Measurements from ENCODE around the gene FKRP.

The FKRP gene

DNA sequence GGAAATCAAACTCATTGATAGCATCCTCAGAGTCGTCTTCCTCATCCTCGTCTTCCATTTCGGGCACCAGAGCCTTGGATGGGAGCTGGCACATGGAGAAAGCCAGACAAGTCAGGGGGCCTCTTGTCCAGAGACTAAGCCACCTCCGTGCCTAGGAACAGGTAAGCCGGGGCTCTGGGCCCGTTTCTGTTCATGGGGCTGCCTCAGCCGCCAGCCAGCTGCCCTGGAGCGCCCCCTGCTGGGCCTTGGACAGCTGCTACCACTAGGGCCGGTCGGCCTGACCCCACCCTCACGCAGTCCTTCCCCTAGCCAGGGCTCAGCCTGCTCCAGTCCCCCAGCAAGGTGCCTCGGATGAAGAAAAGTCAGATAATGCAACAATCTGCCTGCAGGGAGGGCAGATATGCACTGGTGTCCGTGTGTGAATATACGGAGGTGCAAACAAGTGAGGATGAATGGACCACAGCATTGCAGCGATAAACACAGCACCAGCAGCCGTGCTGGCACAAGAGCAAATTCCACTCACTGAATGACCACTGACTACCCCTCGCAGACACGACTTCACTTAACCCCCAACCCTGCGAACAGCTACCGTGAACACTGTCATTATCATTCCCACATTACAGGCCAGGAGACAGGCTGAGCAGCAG lies 17.0 kb upstream of the FKRP start:
- intact Hi-C loops (cut with DNase I): loop anchor here (5.0 kb wide), 1 partner anchor 117 kb away; no protein-coding TSS in a partner anchor
- peak in 41 of 42 donors; percentile 56 to 90 (median 78) for DNase-seq

DNA sequence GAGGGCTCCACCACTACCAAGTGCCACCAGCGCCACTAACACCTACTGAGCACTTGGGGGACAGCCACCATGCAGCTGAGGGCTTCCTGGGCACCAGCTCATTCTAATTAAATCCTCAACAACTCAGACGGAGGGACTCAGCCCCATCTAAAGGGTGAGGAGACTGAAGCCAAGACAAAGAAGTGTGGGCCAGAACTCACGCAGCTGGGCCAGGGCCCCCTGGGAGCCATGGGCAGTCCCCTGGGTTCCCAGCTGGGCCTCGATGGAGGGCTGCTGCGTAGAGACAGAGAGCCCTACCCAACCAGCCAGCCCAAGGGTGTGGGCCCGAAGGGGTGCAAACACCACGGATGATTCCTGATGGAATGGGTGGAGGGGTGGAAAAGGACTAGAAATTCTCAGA lies 16.2 kb upstream of the FKRP start:
- no peak for DNase-seq
- intact Hi-C loops (cut with DNase I): loop anchor here (5.0 kb wide), 1 partner anchor 117 kb away; no protein-coding TSS in a partner anchor

DNA sequence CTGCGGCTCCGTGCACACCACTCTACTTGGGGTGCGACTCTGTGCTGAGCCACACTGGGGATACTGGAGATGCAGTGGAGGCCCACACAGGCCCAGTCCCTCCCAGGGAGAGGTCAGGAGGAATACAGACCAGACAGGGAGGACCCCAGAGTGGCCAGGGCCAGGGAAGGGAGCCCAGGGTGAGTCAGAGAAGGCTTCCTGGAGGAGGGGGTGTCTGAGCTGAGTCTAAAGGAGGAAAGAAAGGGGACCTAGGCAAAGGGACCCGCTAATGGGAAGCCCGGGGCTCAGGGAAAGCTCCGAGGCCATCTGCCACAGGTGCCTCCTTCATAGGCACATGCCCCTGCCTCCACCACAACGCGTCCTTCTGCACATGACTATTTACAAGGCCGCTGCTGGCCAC lies 15.7 kb upstream of the FKRP start:
- no peak for DNase-seq
- intact Hi-C loops (cut with DNase I): no loop called here

DNA sequence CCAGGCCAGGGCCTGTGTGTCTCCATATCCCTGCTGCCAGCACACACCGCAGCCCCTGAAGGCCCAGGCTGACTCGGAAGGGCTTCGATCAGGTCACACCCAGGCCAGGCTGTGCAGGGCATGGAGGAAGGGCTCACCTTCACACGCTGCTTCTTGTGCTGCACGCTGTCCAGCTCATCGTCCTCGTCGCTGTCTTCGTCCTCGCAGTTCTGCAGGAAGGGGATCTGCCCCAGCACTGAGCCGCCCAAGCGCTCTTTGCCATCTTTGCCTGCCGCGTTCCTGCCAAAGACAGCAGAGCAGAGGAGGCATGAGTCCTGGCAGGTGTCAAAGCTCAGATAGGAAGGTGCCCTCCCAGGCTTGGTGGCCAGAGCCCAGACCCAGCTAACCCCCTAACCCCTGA lies 15.3 kb upstream of the FKRP start:
- no peak for DNase-seq
- intact Hi-C loops (cut with DNase I): no loop called here

DNA sequence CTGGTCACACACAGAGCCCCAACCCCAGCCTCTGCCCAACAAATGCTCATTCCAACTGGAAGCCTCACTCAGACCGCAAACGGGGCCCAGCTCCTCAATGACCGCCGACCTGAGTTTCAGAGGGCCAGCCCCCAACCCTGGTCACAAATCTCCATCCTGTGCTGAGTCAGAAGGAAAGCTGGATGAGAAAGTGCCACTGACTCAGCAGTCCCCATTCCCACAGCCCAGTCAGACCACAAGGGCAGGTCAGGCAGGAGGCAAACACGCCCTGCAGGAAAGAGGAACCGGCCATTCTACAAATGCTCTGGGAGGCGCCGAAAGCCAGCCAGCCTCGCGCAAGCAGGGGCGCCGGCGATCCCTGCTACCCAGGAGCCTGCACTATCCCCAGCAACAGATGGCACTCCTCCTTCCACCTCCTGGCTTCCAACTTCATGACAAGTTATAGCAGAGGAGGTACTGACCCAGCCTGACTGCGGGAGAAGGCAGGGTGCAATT lies 14.8 kb upstream of the FKRP start:
- DNase-seq: peak in 2 of 42 donors; percentile 6 to 43
- intact Hi-C loops (cut with DNase I): no loop called here

DNA sequence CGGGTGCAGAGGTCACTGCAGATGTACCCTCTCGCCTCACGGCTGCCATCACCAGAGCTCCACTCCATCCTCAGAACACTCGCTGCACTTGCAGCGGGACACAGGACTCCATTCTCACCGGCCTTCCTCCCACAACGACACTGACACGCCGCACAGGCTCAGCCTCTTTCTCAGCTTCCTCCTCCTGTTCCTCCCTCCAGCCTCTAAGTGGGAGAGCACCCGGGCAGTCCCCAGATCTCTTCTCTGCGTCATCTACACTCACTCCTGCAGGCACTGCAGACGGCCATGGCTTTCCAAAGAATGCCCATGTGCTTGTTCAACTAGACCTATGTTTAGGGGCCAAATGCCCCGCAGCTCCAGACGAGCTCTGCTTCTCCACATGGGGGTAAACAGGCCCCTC lies 14.3 kb upstream of the FKRP start:
- DNase-seq: peak in 7 of 42 donors; percentile 18 to 69 (median 49)
- intact Hi-C loops (cut with DNase I): no loop called here

DNA sequence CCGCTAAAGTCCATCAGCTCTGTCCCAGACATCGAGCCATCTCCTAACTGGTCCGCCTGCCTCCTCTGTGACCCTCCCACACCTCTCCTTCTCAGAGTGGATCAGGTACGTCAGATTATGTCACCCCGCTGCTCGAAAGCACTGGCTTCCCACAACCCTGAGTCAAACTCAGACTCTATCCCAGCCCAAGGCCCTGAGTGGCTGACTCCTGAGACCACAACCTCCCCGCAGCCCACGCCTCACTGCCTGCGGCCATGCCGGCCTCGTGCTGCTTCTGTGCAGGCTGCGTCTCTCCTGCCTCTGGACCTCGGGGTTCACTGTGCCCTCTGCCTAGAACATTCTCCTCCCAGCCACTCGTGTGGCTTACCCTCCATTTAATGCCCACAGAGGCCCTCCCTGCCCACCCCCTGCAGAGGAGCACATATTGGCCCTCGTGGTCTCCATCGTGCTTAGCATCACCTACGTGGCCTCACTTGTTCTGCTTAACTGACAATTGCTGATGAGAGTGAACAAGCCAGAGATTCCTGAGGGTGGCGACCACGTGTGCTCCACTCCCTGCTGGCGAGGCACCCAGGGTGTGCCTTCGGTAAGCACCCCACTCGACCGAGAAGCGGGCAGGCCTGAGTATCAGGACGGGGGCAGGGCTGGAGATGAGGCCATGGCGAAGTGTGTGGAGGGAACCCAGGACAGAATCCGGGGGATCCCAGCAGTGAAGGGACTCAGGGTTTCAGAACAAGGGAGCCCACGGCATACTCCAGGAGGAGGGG lies 13.5 kb upstream of the FKRP start:
- peak in 19 of 42 donors; percentile 15 to 74 (median 55) for DNase-seq
- intact Hi-C loops (cut with DNase I): no loop called here

DNA sequence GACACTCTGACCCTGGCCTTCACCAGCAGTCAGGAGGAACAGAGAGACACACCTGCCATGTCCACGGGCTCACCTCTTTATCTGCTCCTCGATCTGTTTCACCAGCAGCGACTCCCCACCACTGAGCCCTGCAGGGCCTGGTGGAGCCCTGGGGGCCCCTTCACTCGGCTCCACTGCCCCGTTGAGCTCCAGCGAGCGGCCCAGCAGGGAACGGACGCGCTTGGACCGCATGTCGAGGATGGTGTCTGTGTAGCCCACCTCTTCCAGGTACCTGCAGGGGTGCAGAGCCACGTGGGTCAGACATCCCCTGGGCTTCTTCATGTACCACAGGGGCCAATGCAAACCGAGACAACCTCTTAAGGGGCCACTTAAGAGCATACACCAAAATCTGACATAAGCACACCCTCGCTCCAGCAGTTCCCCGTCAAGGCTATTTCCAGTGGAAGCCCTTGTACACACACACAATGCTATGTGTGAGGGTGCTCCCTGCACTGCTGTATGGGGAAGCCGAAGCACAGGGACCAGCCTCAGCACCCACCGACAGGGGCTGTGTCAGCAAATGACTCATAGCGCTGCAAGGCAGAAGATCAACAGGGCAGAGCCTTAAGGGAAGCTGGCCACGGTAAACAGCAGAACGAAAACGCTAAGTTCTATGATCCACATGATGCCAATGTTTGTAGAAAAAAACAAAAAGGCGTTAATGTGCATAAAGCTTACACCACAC lies 12.7 kb upstream of the FKRP start:
- intact Hi-C loops (cut with DNase I): no loop called here
- peak in 4 of 42 donors; percentile 14 to 54 (median 43) for DNase-seq

DNA sequence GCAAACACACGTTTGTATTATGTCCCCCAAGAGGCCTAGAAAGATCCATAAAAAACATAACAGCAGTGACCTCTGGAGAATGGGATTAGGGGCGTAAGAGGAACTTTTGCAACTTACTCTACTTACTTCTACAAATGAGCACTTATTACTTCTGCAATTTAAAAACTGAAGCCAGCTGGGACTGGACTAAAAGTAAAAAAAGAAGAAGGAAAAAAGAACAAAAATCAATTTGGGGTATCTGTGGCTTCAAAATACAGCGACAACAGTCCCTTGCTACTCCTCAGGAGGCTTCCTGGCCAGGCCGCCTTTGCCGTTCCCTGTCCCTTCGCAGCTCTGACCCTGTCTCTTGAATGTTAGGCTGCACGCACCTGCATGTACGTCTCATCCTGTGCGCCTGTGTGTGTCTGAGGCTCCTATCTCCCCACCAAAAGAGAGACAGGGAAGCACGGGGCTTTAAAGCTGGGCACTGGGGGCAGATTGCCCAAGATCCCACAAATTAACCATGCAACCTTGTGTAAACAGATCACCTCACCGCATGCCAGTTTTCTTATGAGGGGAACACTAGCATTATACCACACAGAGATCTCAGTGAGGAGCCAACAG lies 12.1 kb upstream of the FKRP start:
- intact Hi-C loops (cut with DNase I): no loop called here
- no peak for DNase-seq

DNA sequence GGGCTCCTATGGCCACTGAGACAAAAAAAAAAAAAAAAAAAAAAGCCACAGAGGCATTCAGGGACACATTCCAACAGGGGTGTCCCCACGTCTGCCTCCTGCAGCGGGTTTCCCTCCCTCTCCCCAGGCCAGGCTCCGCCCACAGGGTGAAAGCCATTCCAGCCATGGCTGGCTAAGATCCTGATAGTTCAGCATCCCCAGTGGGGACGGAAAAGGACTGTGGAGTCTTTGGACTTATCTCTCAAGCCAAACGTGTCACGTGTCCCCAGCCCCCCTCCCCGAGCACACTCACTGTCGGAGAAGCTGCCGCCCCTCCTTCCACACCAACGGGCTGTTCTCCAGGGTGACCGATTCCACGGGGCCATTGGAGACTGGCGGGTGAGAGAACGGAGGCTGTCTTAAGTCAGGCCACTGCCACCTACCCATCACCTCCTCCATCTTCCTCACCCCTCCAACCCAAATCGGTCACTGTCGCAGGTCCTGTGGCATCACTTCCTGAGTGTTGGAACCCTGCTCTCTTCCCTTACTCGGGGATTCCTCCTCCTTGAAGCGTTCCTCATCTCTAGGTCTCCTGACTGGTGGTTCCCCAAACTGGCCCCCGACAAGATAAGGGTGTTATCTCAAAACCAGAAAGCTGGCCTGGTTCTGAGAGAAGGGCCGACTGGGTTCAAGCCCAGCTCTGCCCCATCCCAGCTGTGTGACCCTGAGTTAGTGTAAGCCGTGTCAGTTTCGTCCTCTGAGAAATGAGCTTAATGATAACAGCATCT lies 9.1 kb upstream of the FKRP start:
- peak in 5 of 42 donors; percentile 11 to 75 (median 46) for DNase-seq

DNA sequence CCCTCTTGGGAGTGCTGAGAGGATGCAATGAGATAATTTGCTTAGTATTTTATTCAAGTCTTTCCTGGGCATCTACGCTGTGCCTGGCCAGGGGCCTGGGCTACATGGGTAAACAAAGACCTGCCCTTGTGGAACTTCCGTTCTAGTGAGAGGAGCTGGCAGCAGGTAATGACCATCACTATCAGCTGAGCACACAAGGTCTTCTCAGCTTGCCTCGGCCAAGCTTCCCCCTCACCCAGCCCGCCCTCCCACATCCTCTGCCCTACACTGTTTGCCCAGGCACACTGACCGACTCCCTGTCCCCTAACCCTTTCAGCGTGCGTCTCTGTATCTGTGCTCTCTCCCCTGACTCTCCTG lies 8.6 kb upstream of the FKRP start:
- no peak for DNase-seq
- intact Hi-C loops (cut with DNase I): no loop called here

More for the DNA sequence above, 9.1 kb upstream of the FKRP start:
- intact Hi-C loops (cut with DNase I): no loop called here

GRCh38 chr19:46737761-46738171 lies 8.1 kb upstream of the FKRP start:
- intact Hi-C loops (cut with DNase I): no loop called here
- peak in 21 of 42 donors; percentile 29 to 77 (median 64) for DNase-seq

DNA sequence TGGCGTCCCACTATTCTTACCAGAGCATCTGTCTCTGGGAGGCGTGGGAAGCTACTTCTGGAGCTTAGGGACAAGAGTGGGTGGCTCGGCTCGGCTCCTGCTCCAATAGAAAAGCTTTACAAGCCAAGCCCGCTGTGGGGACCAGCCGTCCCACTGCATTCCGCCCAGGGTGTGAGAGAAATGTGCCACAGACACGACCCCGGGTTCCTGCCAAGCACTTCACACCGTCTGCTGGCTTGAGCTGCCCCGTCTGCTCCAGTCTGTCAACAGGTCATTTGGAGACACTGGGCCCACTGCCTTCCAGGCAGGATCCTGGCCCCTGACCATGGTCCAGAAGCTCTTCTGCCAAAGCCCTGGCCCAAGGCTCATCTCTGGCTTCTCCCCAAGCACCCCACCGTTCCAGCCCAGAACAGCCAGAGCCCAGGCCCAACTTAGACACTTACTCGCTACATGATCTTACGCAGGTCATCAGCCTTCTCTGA lies 6.5 kb upstream of the FKRP start:
- DNase-seq: peak in 38 of 42 donors; percentile 49 to 94 (median 76)
- intact Hi-C loops (cut with DNase I): no loop called here

GRCh38 chr19:46741447-46741846 lies 4.4 kb upstream of the FKRP start:
- DNase-seq: peak in 29 of 42 donors; percentile 47 to 87 (median 66)
- intact Hi-C loops (cut with DNase I): no loop called here

DNA sequence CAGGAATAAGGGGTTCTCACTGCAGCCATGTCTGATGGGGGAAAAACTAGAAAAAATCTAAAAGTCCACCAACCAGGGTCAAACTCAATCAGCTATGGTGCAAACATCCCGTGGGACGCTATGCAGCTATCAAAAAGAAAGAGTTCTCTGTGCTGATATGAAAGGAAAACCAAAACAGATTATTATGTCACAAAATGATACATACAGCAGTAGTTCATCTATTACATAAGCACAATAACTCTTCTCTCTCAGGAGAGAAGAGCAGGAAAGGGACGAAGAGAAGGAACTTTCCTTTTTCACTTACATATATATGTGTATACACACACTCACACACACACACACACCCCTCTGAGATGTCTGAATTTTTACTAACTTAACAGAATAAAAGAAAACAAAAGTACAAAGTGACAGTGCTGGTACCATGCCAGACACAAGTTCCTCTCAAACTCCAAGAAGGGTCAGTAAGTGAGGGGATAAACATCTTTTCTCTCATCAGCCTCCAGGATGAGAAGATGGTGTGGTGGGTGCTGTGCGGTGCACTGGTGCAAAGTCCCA lies 2.9 kb upstream of the FKRP start:
- DNase-seq: no peak
- intact Hi-C loops (cut with DNase I): no loop called here

GRCh38 chr19:46744005-46744691 lies 1.7 kb upstream of the FKRP start:
- intact Hi-C loops (cut with DNase I): no loop called here
- peak in 19 of 42 donors; percentile 31 to 80 (median 52) for DNase-seq

GRCh38 chr19:46745030-46745429 lies 827 bp upstream of the FKRP start:
- DNase-seq: peak in 2 of 42 donors; percentile 20 to 27
- intact Hi-C loops (cut with DNase I): loop anchor here (5.0 kb wide), 1 partner anchor 143 kb away; the partner anchor contains the start of gene CALM3

Data from head of caudate nucleus (tissue), 42 donors.